SK-N-SH (cell line): ENCODE measurements around the gene PPP1R1A. TPM values are rescaled to one million over a fixed set of nuclear protein-coding genes. Genes with fewer than 3 reads are reported as not detected.

ENCODE experiments used
- CTCF ChIA-PET: fragments of 300-600, 350-600 bp; formaldehyde crosslinking; extraction: SDS; loops from one replicate; lab custom pipeline; 2021; lab: Yijun Ruan, JAX
- POLR2A ChIA-PET: fragments of 350-600 bp; sonication (Branson Sonifier 250); formaldehyde crosslinking; extraction: SDS; loops from one replicate; lab custom pipeline; 2020; ENCODE audit warnings: antibody characterized with exemption, inconsistent platforms; lab: Yijun Ruan, JAX
- DNase-seq: peaks from one replicate; pipeline ENCODE4 v3.0.0; 2012
- H2AFZ ChIP-seq: fragments of 200-600 bp; sonication (generic); 2 replicates; pipeline ENCODE4 v1.8.1; 2016; ENCODE audit warnings: antibody characterized with exemption, mild to moderate bottlenecking, low read depth
- H3F3A ChIP-seq: fragments of 200-600 bp; sonication (generic); replicated peaks from 2 replicates; pipeline ENCODE3; 2016; ENCODE audit warnings: antibody characterized with exemption, mild to moderate bottlenecking; ENCODE audit not compliant: insufficient read depth
- H3K27ac ChIP-seq, 2 experiments: fragments of 200-500 bp in 1 of 2; fragments of 200-600 bp in 1 of 2; sonication (Bioruptor generic) in 1 of 2; sonication (generic), shearing (Covaris generic) in 1 of 2; 2 replicates each; pipeline versions ENCODE4 v1.5.1 to v1.6.1; 2014 to 2016; ENCODE audit warnings: low read depth in 2 of 2, inconsistent platforms in 1 of 2, low read length in 1 of 2, mild to moderate bottlenecking in 1 of 2, mixed read lengths in 1 of 2
- H3K27me3 ChIP-seq: fragments of 200-600 bp; sonication (generic), shearing (Covaris generic); 2 replicates; pipeline ENCODE4 v1.6.1; 2016; ENCODE audit warnings: mixed run types; ENCODE audit not compliant: insufficient read depth
- H3K36me3 ChIP-seq, 2 experiments: fragments of 200-500 bp in 1 of 2; fragments of 200-600 bp in 1 of 2; sonication (Bioruptor generic) in 1 of 2; sonication (generic) in 1 of 2; replicated peaks in 1 of 2; 2 replicates each; pipeline versions ENCODE3 to v1.5.1; 2014 to 2016; ENCODE audit warnings: low read length in 1 of 2, mild to moderate bottlenecking in 1 of 2; ENCODE audit not compliant: insufficient read depth in 2 of 2, control insufficient read depth in 1 of 2
- H3K4me1 ChIP-seq, 2 experiments: fragments of 200-500 bp in 1 of 2; fragments of 200-600 bp in 1 of 2; sonication (Bioruptor generic) in 1 of 2; sonication (generic), shearing (Covaris generic) in 1 of 2; 2 replicates each; pipeline versions ENCODE4 v1.5.1 to v1.6.1; 2014 to 2016; ENCODE audit warnings: low read depth in 1 of 2, low read length in 1 of 2, mixed run types in 1 of 2; ENCODE audit not compliant: insufficient read depth in 2 of 2, control insufficient read depth in 1 of 2
- H3K4me2 ChIP-seq: fragments of 200-600 bp; sonication (generic), shearing (Covaris generic); 2 replicates; pipeline ENCODE4 v1.6.1; 2017; ENCODE audit warnings: mixed run types
- H3K4me3 ChIP-seq, 2 experiments: fragments of 200-500 bp in 1 of 2; fragments of 200-600 bp in 1 of 2; sonication (Bioruptor generic) in 1 of 2; sonication (generic), shearing (Covaris generic) in 1 of 2; 2 replicates each; pipeline versions ENCODE4 v1.5.1 to v1.8.1; 2014 to 2016; ENCODE audit warnings: low read depth in 2 of 2, inconsistent platforms in 1 of 2, low read length in 1 of 2, mild to moderate bottlenecking in 1 of 2, mixed read lengths in 1 of 2, moderate library complexity in 1 of 2
- H3K79me2 ChIP-seq: fragments of 200-600 bp; sonication (generic); 2 replicates; pipeline ENCODE4 v1.8.1; 2017; ENCODE audit warnings: mild to moderate bottlenecking; ENCODE audit not compliant: insufficient read depth
- H3K9ac ChIP-seq: fragments of 200-600 bp; sonication (generic); 2 replicates; pipeline ENCODE4 v1.6.1; 2017; ENCODE audit warnings: mixed run types
- H3K9me2 ChIP-seq: fragments of 200-600 bp; sonication (generic); 2 replicates; pipeline ENCODE4 v1.6.1; 2017; ENCODE audit warnings: mixed run types
- H3K9me3 ChIP-seq: fragments of 200-600 bp; sonication (generic); 2 replicates; pipeline ENCODE4 v1.6.1; 2017; ENCODE audit warnings: mixed run types, mild to moderate bottlenecking, moderate library complexity
- H4K20me1 ChIP-seq: fragments of 200-600 bp; sonication (generic); 2 replicates; pipeline ENCODE4 v1.6.1; 2017; ENCODE audit warnings: mild to moderate bottlenecking, mixed run types; ENCODE audit not compliant: insufficient read depth
- EZH2phosphoT487 ChIP-seq: fragments of 200-600 bp; sonication (generic); IDR thresholded peaks from 2 replicates; pipeline ENCODE4 v1.6.1; 2017; ENCODE audit warnings: low read depth, mixed run types, mild to moderate bottlenecking, antibody characterized with exemption, moderate library complexity, borderline replicate concordance
- FOSL2 ChIP-seq: IDR thresholded peaks from 2 replicates; pipeline ENCODE4 v1.4.0; 2012; ENCODE audit warnings: low read depth, mild to moderate bottlenecking, moderate library complexity, borderline replicate concordance
- FOXM1 ChIP-seq: IDR thresholded peaks from 2 replicates; pipeline ENCODE4 v1.4.0; 2012; ENCODE audit warnings: low read depth, mild to moderate bottlenecking
- JUND ChIP-seq: IDR thresholded peaks from 2 replicates; pipeline ENCODE4 v1.4.0; 2012
- MXI1 ChIP-seq: IDR thresholded peaks from 2 replicates; pipeline ENCODE4 v1.6.1; 2012; ENCODE audit warnings: mild to moderate bottlenecking, low read depth, low read length, improper control_type of control experiment
- RCOR1 ChIP-seq: fragments of 150-350 bp; IDR thresholded peaks from 2 replicates; pipeline ENCODE4 v1.6.1; 2017; ENCODE audit warnings: antibody characterized with exemption, low read length
- RFX5 ChIP-seq: IDR thresholded peaks from 2 replicates; pipeline ENCODE4 v1.6.1; 2012; ENCODE audit warnings: mild to moderate bottlenecking, improper control_type of control experiment, low read length
- RXRA ChIP-seq: IDR thresholded peaks from 2 replicates; pipeline ENCODE4 v1.4.0; 2012; ENCODE audit warnings: low read depth, mild to moderate bottlenecking, borderline replicate concordance
- YY1 ChIP-seq: IDR thresholded peaks from 2 replicates; pipeline ENCODE4 v1.4.0; 2012; ENCODE audit warnings: low read depth, mild to moderate bottlenecking
- WGBS: methylation state at CpG from one replicate; pipeline ENCODE4 v1.1.6; 2017; ENCODE audit warnings: low lambda C conversion rate; 5-methylcytosine and 5-hydroxymethylcytosine counted together
- polyA plus RNA-seq, 3 experiments: library from polyadenylated mRNA; depleted of rRNA; stranded (reverse); fragments of >200 nt; gene quantifications; 2 replicates each; pipeline ENCODE4 v1.2.3, GENCODE V29; 2012
- TF ChIP-seq, protein P1 (sequence below): fragments of 200-600 bp; sonication (generic); IDR thresholded peaks from 2 replicates; pipeline ENCODE4 v1.6.1; 2017; ENCODE audit warnings: antibody characterized with exemption, mild to moderate bottlenecking, moderate library complexity
- TF ChIP-seq, protein P2 (sequence below): fragments of 150-350 bp; IDR thresholded peaks from 2 replicates; pipeline ENCODE4 v1.6.1; 2017; ENCODE audit warnings: antibody characterized with exemption, low read length, low read depth, borderline replicate concordance
- TF ChIP-seq, protein P3 (sequence below): IDR thresholded peaks from 2 replicates; pipeline ENCODE4 v1.4.0; 2012; ENCODE audit warnings: low read depth
- TF ChIP-seq, protein P4 (sequence below): IDR thresholded peaks from 2 replicates; pipeline ENCODE4 v1.6.1; 2012; ENCODE audit warnings: mild to moderate bottlenecking, low read depth, low read length, moderate library complexity
- TF ChIP-seq, protein P5 (sequence below): fragments of 150-350 bp; IDR thresholded peaks from 2 replicates; pipeline ENCODE4 v1.6.1; 2016; ENCODE audit warnings: mild to moderate bottlenecking, low read depth, low read length

Gene PPP1R1A
- polyA plus RNA-seq, 1 of the 3 experiments (the other 2 are of a cell fraction): not detected

DNA sequence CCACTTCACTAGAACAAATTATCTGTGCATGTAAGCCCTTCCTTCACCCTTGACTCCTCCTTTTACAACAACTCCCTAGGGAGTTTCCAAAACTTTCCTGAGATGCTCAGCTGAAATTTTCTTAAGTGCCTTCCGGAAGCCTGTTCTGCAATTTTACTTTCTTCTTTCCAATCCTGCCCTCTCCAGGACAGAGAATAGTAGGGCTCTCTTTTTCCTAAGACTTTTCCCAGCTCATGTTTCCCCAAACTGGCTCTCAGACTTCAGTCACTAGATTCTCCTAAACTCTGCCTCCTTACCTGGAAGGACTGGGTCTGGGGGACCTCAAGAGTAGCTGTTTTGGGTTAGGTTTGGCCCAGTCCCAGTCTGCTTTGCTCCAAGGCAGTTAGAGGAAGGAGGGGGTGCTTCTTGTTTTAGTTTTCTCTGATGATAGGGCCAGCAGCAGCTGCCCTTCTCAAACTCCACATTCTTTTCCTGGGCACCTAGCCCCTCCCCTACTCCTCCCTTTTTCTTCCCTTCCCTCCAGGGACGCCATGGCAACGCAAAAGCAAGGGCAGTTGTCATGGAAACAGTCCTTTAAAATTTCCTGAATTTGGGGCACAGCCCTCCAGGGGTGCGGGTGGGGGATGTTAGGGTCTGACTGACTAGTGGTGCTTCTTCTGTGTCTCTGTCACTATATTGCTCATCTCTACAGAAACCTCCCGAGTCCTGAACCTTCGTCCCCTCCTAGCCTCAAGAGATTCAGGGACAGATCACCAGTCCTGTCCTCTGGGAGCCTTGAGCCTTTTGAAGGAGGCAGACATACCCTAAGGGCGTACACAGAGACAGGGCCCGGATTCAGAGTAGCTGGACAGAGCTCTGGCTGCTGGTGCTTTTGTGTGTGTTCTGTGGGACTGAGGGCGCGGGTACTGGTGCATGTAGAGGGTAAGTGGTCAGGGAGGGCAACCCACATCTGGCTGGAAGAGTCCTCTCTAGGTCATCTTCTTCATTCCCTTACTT, 17.0 kb downstream of the PPP1R1A start:
- Histone ChIP-seq H3K27me3 (peaks cover 58% of the 10 kb centered on the region), H3K9ac (no peak overlapping the region), H4K20me1 (no peaks in the 10 kb centered on the region), H3K9me3 (no peaks in the 10 kb centered on the region), H3K79me2 (no peaks in the 10 kb centered on the region), H3K4me1 (no peaks in the 10 kb centered on the region), H3K27ac (no peak overlapping the region), H3K4me3 (no peak overlapping the region), H3K36me3 (no peaks in the 10 kb centered on the region), H3F3A (no peaks in the 10 kb centered on the region), H2AFZ (no peak overlapping the region), H3K4me2 (no peak overlapping the region), H3K9me2 (no peaks in the 10 kb centered on the region)
- TF ChIP-seq, protein P1, sequence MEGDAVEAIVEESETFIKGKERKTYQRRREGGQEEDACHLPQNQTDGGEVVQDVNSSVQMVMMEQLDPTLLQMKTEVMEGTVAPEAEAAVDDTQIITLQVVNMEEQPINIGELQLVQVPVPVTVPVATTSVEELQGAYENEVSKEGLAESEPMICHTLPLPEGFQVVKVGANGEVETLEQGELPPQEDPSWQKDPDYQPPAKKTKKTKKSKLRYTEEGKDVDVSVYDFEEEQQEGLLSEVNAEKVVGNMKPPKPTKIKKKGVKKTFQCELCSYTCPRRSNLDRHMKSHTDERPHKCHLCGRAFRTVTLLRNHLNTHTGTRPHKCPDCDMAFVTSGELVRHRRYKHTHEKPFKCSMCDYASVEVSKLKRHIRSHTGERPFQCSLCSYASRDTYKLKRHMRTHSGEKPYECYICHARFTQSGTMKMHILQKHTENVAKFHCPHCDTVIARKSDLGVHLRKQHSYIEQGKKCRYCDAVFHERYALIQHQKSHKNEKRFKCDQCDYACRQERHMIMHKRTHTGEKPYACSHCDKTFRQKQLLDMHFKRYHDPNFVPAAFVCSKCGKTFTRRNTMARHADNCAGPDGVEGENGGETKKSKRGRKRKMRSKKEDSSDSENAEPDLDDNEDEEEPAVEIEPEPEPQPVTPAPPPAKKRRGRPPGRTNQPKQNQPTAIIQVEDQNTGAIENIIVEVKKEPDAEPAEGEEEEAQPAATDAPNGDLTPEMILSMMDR: no peak
- no peak for TF ChIP-seq FOXM1
- TF ChIP-seq RCOR1: no peak
- TF ChIP-seq MXI1: no peak
- no peak for TF ChIP-seq JUND
- TF ChIP-seq RFX5: no peak
- TF ChIP-seq RXRA: no peak
- TF ChIP-seq, protein P2, sequence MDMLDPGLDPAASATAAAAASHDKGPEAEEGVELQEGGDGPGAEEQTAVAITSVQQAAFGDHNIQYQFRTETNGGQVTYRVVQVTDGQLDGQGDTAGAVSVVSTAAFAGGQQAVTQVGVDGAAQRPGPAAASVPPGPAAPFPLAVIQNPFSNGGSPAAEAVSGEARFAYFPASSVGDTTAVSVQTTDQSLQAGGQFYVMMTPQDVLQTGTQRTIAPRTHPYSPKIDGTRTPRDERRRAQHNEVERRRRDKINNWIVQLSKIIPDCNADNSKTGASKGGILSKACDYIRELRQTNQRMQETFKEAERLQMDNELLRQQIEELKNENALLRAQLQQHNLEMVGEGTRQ: no peak
- no peak for TF ChIP-seq FOSL2
- TF ChIP-seq YY1: no peak
- ChIA-PET POLR2A (no interaction called here), CTCF (interaction anchor here (1.1 to 1.8 kb wide), 2 partner anchors 8 to 25 kb away, joined by 5 to 7 read pairs; no protein-coding TSS in a partner anchor)
- 6% methylated on average over 10 of the region's 10 CpGs for WGBS
- no peak for DNase-seq

DNA sequence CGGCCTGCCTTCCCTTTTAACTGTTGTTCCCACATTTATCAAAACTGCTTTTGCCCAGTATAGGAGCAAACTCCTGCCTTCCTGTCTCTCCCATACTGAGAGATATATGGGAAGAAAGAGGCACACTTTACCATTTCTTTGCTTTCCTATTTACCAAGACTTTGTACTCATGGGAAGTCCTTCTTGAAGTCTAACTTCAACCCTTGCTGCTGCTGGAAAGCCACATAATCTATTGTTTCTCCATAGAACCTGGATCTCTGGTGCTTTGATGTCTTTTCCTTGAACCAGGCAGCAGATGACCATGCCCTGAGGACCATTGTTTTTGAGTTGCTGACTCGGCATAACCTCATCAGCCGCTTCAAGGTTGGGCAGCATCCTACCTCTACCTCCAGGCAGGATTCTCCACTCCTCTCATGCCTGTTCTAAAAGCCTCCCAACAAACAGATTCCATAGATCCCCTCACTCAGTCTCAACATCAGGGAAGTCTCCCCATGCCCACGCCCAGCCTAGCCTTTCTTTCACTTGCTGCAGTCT, 18.4 kb downstream of the PPP1R1A start:
- H3K79me2 ChIP-seq: no peaks in the 10 kb centered on the region
- ChIA-PET POLR2A (no interaction called here), CTCF (interaction anchor here (1.8 kb wide), 1 partner anchor 9 kb away, joined by 7 read pairs; no protein-coding TSS in a partner anchor)
- no peak overlapping the region for H3K27ac ChIP-seq
- no peaks in the 10 kb centered on the region for H3K9me2 ChIP-seq
- H3K4me2 ChIP-seq: no peak overlapping the region
- no peaks in the 10 kb centered on the region for H3K4me1 ChIP-seq
- 17% methylated on average over 4 of the region's 4 CpGs for WGBS
- H3K36me3 ChIP-seq: no peaks in the 10 kb centered on the region
- no peak overlapping the region for H2AFZ ChIP-seq
- H3K9ac ChIP-seq: no peak overlapping the region
- DNase-seq: no peak
- no peaks in the 10 kb centered on the region for H4K20me1 ChIP-seq
- H3K4me3 ChIP-seq: no peak overlapping the region
- no peaks in the 10 kb centered on the region for H3F3A ChIP-seq
- no peaks in the 10 kb centered on the region for H3K9me3 ChIP-seq
- peaks cover 55% of the 10 kb centered on the region for H3K27me3 ChIP-seq
- TF ChIP-seq, protein P3, sequence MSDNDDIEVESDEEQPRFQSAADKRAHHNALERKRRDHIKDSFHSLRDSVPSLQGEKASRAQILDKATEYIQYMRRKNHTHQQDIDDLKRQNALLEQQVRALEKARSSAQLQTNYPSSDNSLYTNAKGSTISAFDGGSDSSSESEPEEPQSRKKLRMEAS: no peak
- TF ChIP-seq, protein P4, sequence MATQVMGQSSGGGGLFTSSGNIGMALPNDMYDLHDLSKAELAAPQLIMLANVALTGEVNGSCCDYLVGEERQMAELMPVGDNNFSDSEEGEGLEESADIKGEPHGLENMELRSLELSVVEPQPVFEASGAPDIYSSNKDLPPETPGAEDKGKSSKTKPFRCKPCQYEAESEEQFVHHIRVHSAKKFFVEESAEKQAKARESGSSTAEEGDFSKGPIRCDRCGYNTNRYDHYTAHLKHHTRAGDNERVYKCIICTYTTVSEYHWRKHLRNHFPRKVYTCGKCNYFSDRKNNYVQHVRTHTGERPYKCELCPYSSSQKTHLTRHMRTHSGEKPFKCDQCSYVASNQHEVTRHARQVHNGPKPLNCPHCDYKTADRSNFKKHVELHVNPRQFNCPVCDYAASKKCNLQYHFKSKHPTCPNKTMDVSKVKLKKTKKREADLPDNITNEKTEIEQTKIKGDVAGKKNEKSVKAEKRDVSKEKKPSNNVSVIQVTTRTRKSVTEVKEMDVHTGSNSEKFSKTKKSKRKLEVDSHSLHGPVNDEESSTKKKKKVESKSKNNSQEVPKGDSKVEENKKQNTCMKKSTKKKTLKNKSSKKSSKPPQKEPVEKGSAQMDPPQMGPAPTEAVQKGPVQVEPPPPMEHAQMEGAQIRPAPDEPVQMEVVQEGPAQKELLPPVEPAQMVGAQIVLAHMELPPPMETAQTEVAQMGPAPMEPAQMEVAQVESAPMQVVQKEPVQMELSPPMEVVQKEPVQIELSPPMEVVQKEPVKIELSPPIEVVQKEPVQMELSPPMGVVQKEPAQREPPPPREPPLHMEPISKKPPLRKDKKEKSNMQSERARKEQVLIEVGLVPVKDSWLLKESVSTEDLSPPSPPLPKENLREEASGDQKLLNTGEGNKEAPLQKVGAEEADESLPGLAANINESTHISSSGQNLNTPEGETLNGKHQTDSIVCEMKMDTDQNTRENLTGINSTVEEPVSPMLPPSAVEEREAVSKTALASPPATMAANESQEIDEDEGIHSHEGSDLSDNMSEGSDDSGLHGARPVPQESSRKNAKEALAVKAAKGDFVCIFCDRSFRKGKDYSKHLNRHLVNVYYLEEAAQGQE: no peak
- TF ChIP-seq FOSL2: no peak
- TF ChIP-seq, protein P2: no peak
- TF ChIP-seq, protein P5, sequence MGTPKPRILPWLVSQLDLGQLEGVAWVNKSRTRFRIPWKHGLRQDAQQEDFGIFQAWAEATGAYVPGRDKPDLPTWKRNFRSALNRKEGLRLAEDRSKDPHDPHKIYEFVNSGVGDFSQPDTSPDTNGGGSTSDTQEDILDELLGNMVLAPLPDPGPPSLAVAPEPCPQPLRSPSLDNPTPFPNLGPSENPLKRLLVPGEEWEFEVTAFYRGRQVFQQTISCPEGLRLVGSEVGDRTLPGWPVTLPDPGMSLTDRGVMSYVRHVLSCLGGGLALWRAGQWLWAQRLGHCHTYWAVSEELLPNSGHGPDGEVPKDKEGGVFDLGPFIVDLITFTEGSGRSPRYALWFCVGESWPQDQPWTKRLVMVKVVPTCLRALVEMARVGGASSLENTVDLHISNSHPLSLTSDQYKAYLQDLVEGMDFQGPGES: no peak
- no peak for TF ChIP-seq YY1
- no peak for TF ChIP-seq EZH2phosphoT487
